Stimulated activated memory B cell treated with anti-CD40 and anti-IgM and Interleukin-4, amounts not matched to agents 10 μg/mL and 1 μg/mL and 100 μg/mL, for 72 hours (primary cell): ENCODE results near the gene PRSS56.
A peak's percentile ranks its signal among the peaks of the same experiment; 100 is the strongest.
"Not testable (repeated sequence)": the region's sequence is repeated elsewhere in the genome, so short reads cannot be mapped to it uniquely, and the experiment has no call there.

Experiments used
- ATAC-seq: fragments of 150-1000 bp; cut with Tn5 transposase; 2 replicates; pipeline ENCODE4 v1.10.0; 2021
- H3K27ac Mint-ChIP-seq: one replicate; pipeline ENCODE4 v1.8.0; 2022; ENCODE audit warnings: mild to moderate bottlenecking, mixed read lengths
- H3K27me3 Mint-ChIP-seq: one replicate; pipeline ENCODE4 v1.8.0; 2022; ENCODE audit warnings: mixed read lengths
- H3K36me3 Mint-ChIP-seq: one replicate; pipeline ENCODE4 v1.8.0; 2022; ENCODE audit warnings: mixed read lengths
- H3K4me1 Mint-ChIP-seq: one replicate; pipeline ENCODE4 v1.8.0; 2022; ENCODE audit warnings: mixed read lengths
- H3K4me3 Mint-ChIP-seq: one replicate; pipeline ENCODE4 v1.8.0; 2022; ENCODE audit warnings: mild to moderate bottlenecking, moderate library complexity, mixed read lengths
- H3K9me3 Mint-ChIP-seq: one replicate; pipeline ENCODE4 v1.8.0; 2022; ENCODE audit warnings: mixed read lengths

The PRSS56 gene

DNA sequence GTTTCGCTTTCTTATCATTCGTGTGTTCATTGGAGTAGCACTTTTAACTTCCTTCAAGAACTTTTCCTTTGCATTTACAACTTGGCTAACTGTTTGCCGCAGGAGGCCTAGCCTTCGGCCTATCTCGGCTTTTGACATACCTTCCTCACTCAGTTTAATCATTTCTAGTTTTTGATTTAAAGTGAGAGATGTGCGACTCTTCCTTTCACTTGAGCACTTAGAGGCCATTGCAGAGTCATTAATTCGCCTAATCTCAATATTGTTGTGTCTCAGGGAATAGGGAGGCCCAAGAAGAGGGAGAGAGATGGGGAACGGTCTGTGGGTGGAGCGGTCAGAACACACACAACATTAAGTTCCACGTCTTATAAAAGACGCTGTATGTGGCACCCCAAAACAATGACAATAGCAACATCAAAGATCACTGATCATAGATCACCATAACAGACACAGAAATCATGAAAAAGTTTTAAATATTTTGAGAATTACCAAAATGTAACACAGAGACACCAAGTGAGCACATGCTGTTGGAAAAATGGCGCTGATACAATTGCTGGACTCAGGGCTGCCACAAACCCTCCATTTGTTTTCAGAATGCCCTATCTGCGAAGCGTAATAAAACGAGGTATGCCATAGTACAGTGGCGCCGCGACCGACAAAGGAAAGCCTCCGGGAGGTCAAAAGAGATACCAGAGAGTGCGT, 29.6 kb downstream of the PRSS56 start:
- Mint-ChIP-seq H3K27me3 (no peaks in the 10 kb centered on the region), H3K4me1 (peaks cover 60% of the 10 kb centered on the region), H3K4me3 (peak overlapping the region; percentile 100), H3K36me3 (peaks cover 27% of the 10 kb centered on the region), H3K27ac (peak overlapping the region; percentile 99), H3K9me3 (no peaks in the 10 kb centered on the region)
- ATAC-seq: no peak

DNA sequence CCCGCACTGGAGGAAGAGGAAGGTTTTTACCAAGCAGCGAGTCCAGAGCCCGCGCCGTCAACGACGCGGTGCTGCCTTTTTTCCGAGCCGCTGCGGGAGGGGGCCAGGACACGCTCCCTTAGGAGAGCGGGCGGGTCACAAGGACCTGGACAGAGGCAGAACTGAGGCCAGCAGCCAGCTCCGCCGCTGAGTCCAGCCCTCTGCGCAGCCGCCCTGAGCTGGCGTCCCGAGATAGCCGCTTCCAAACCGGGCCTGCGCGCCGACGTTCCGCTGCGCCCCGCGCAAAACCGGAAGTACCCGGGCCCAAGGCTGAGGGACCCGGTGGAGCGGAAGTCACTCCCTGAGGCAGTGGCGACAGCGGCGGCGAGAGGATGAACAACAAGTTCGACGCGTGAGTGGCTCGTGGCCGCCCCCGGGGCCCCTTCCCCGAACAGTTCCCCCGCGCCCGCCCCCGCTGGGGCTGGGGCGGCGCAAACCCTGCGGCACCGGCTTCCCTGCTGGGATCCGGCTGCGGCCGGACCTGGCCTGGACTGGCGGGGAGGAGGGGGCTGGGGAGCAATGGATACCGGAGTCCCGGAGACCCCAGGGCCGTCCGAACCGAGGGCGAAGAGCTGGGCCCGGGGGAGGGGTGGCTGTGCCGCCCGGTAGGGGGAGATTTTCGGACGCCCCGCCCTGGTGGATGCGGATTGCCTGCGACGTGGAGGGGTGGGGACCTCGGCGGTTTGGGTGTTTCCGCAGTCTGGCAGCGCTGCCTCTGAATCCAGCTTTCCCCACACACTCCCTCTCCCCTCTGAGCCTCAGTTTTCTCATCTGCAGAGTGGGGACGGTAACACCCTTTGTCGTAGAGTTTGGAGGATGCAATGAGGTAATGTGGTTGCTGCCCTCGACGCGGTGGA, 30.4 kb downstream of the PRSS56 start, which contains the start of the genes EIF4E2 and TIGD1:
TSS of gene EIF4E2 (plus strand) at position 336 of the 896 bp plus-strand sequence. CDS start at position 372, 36 bp downstream.
TSS of gene TIGD1 (minus strand) at position 204 of the 896 bp plus-strand sequence. CDS start 675 bp downstream, outside the sequence.
- Mint-ChIP-seq H3K36me3 (peaks cover 30% of the 10 kb centered on the region), H3K27ac (peak within 1 kb of the TSS; percentile 99), H3K9me3 (no peaks in the 10 kb centered on the region), H3K4me1 (peaks cover 65% of the 10 kb centered on the region), H3K27me3 (no peaks in the 10 kb centered on the region), H3K4me3 (peak within 1 kb of the TSS; percentile 100)
- ATAC-seq: peak; percentile 98

DNA sequence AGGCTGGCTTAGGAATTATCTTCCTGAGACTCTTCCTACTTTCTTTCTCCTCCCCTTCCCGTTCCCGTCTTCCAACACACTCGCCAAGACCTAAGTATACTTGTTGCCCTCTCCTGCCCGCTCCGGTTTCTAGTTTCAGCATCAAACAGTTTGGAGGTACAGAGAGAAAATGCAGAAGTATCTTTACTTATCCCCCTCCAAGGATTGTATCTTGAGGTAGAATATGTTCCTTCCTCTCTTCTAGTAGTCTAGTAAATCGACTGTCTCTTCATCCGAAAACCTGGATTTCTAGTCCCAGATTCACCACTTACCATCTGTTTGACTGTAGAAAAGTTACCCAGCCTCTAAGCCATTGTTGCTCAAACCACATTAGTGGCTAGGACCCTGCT, 31.1 kb downstream of the PRSS56 start:
- Mint-ChIP-seq H3K27ac (peak overlapping the region; percentile 99), H3K36me3 (peaks cover 34% of the 10 kb centered on the region), H3K4me3 (peak overlapping the region; percentile 100), H3K27me3 (no peaks in the 10 kb centered on the region), H3K9me3 (no peaks in the 10 kb centered on the region), H3K4me1 (peaks cover 67% of the 10 kb centered on the region)
- no peak for ATAC-seq

DNA sequence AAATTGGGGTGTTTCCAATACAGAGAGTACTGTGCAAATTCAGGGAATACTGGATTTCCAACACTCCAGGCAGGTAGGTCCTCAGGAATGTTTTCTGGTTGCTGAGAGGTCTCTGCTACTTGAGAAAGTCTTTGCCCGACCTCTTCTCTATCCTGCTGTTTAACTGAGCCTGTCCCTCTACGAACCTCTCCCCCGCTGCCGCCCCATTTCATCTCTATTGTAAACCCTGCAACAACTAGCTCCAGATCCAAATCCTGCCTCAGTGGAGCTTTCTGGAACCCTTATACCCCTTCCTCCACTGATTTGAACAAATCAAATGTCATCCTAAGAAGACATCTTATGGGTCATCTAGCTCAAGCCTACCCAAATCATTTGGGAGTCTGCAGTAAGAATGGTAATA, 31.6 kb downstream of the PRSS56 start:
- no peaks in the 10 kb centered on the region for H3K9me3 Mint-ChIP-seq
- no peaks in the 10 kb centered on the region for H3K27me3 Mint-ChIP-seq
- peak overlapping the region; percentile 100 for H3K4me3 Mint-ChIP-seq
- no peak for ATAC-seq
- H3K4me1 Mint-ChIP-seq: peaks cover 62% of the 10 kb centered on the region
- H3K36me3 Mint-ChIP-seq: peaks cover 34% of the 10 kb centered on the region
- H3K27ac Mint-ChIP-seq: peak overlapping the region; percentile 99

DNA sequence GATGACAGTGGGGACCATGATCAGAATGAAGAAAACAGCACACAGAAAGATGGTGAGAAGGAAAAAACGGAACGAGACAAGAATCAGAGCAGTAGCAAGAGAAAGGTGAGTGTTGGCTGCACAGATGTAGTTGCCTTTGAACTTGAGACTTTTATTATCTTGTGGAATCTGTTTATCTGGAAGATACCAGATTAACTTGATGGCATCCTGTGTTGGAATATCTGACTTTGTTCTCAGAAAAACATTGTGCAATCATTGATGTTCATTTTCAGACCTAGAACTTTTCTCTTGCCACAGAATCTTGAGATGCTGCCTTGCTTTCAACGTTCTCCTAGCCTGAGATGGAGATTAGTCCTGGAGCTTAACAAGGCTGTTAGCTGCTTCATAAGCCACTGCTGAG, 36.2 kb downstream of the PRSS56 start:
- no peak overlapping the region for H3K27ac Mint-ChIP-seq
- no peaks in the 10 kb centered on the region for H3K9me3 Mint-ChIP-seq
- H3K36me3 Mint-ChIP-seq: peaks cover 67% of the 10 kb centered on the region
- no peaks in the 10 kb centered on the region for H3K27me3 Mint-ChIP-seq
- H3K4me3 Mint-ChIP-seq: no peak overlapping the region
- no peak for ATAC-seq
- H3K4me1 Mint-ChIP-seq: peaks cover 37% of the 10 kb centered on the region

DNA sequence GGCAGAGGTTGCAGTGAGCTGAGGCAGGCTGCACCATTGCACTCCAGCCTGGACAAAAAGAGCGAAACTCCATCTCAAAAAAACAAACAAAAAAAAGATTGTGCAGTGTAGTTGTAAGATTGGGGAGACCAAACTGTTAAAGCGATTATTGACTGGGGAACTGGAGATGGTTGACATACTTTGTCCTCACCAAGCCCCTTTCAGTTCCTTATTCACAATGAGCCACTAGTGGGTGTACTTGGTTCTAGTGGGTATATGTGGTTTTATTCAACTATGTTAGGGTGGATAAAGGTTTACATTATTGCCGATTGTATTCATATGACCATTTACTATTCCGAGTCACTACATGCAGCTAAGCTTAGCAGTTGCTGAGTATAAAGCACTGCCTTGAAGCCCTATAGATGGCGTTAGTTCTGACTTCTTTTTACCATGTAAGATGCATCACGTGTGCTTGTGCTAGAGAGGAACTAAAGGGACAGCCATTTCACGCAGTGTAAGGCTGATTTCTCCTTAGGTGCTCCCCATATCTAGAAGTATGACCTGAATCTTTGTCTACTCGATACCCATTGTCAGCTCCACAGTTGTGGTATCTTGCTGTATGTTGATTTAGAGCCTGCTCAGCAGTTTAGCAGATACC, 42.4 kb downstream of the PRSS56 start:
- H3K36me3 Mint-ChIP-seq: peaks cover 77% of the 10 kb centered on the region

DNA sequence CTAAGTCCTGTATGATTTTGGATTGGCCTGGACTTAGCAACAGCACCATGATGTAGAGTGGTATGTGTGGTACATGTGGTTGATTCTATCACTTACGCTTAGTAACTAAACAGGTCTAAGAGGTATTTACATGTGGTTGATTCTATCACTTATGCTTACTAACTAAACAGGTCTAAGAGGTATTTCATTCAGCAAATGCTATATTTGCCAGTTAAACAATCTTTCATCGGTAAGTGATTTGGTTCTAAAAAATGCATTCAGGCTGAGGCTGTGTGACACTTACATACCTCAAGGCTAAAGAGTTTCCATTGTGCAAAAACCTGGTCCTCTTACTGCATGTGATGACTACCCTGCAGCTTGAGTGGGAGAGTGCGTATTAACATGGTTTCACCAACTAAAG, 43.4 kb downstream of the PRSS56 start:
- H3K4me3 Mint-ChIP-seq: no peak overlapping the region
- no peaks in the 10 kb centered on the region for H3K9me3 Mint-ChIP-seq
- peaks cover 81% of the 10 kb centered on the region for H3K36me3 Mint-ChIP-seq
- peak overlapping the region; percentile 64 for H3K27ac Mint-ChIP-seq
- H3K4me1 Mint-ChIP-seq: peaks cover 6% of the 10 kb centered on the region
- no peak for ATAC-seq
- H3K27me3 Mint-ChIP-seq: no peaks in the 10 kb centered on the region

More for the DNA sequence above, 42.4 kb downstream of the PRSS56 start:
- Mint-ChIP-seq H3K27me3 (no peaks in the 10 kb centered on the region), H3K27ac (peak overlapping the region; percentile 64), H3K9me3 (no peaks in the 10 kb centered on the region), H3K4me1 (peaks cover 6% of the 10 kb centered on the region), H3K4me3 (no peak overlapping the region)
- ATAC-seq: peak; percentile 83

DNA sequence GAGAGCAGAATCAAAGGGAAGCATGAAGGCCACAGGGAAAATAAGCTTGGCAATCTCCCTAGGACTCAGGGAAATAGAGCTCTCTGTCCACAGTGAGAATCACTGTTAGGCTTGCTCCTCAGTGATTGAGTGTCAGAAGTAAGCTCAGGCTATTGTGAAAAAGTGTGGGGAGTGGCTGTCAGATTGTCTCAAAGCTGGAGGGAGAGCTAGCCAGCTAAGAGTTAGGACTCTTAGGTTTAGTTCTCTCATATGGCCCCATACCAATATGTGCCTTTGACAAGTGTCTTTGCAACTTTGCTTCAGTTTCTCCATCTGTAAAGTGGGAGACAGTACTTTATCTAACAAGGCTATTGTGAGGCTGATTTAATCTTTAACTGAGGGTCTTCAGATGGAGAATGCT, 47.5 kb downstream of the PRSS56 start:
- H3K36me3 Mint-ChIP-seq: peaks cover 82% of the 10 kb centered on the region
- no peaks in the 10 kb centered on the region for H3K27me3 Mint-ChIP-seq
- no peak for ATAC-seq
- no peaks in the 10 kb centered on the region for H3K4me1 Mint-ChIP-seq
- no peaks in the 10 kb centered on the region for H3K9me3 Mint-ChIP-seq
- H3K4me3 Mint-ChIP-seq: no peak overlapping the region
- no peak overlapping the region for H3K27ac Mint-ChIP-seq

DNA sequence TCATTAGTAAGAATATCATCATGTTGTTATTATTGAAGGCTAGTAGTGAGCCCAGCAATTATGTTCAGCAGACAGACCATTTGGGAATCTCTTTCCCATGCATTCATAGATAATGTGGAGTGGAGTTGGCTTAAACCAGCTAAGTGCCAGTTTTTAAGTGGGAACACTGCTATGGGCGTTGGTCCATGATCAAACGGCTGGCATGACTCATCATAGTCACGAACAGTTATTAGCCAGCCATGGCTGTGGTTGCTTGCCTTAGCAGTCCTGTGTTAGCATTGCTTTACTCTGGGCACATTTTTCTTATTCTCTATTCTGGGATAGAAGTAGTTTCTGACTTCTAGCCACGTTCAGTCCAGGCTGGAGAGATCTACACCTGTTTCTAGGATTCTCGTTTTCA, 48.0 kb downstream of the PRSS56 start:
- no peaks in the 10 kb centered on the region for H3K27me3 Mint-ChIP-seq
- no peaks in the 10 kb centered on the region for H3K4me1 Mint-ChIP-seq
- H3K27ac Mint-ChIP-seq: no peak overlapping the region
- no peak for ATAC-seq
- peaks cover 78% of the 10 kb centered on the region for H3K36me3 Mint-ChIP-seq
- H3K9me3 Mint-ChIP-seq: no peaks in the 10 kb centered on the region
- no peak overlapping the region for H3K4me3 Mint-ChIP-seq

DNA sequence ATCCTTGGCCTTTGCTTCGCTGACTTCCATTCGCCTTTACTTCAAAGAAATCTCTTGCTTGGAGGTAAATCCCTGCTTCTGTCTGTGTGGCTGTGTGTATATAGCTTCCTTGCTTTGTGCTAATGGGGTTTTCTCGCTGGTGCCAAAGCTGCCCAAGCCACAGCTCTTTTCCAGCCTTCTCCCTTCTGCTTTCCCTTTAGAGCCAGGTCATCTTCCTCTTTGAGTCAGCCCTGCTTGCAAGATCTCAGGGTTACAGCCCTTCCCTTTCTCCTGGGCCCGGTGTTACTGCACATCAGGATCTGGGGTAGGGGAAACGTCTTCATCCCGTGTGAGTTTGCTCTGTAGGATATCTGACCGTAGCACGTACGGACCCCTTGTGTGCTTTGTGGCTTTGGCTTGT, 49.4 kb downstream of the PRSS56 start:
- no peak for ATAC-seq
- H3K4me1 Mint-ChIP-seq: no peaks in the 10 kb centered on the region
- H3K36me3 Mint-ChIP-seq: peaks cover 80% of the 10 kb centered on the region
- no peak overlapping the region for H3K27ac Mint-ChIP-seq
- H3K27me3 Mint-ChIP-seq: no peaks in the 10 kb centered on the region
- no peak overlapping the region for H3K4me3 Mint-ChIP-seq
- no peaks in the 10 kb centered on the region for H3K9me3 Mint-ChIP-seq

DNA sequence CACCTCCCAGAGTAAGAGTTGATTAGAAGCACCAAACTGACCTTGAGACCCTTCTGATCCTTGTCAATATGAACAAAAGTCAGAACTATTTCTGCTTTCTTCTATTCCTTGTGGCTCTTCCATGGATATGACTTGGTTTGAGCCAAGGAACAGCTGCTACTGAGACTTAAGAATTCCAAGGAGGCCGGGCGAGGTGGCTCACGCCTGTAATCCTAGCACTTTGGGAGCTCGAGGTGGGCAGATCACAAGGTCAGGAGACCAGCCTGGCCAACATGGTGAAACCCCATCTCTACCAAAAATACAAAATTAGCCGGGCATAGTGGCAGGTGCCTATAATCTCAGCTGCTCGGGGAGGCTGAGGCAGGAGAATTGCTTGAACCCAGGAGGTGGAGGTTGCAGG, 50.3 kb downstream of the PRSS56 start:
- not testable (repeated sequence) for H3K27me3 Mint-ChIP-seq, H3K4me3 Mint-ChIP-seq, ATAC-seq, H3K4me1 Mint-ChIP-seq, H3K9me3 Mint-ChIP-seq, H3K27ac Mint-ChIP-seq
- H3K36me3 Mint-ChIP-seq: peaks cover 80% of the 10 kb centered on the region

DNA sequence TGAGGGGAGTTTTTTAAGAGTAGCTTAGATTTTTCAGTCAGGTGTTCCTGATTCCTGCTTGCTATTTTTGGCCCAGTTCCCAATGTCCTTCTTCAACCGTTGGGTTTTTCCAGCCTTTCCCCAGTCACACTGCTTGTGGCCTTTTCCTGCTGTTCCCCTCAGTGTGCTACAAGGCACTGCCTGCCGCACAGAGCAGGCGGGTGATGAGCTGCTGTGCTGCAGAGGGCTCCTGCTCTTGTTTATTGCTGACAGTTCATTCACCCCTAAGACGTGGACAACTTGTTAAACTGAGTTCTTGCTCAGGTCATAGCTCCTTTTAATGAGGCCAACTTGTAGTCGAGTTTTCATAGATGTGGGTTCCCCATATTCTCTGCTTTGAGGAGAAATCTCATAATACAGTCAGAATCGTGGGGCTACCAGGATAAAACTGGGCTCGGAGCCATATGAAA, 50.9 kb downstream of the PRSS56 start:
- peaks cover 80% of the 10 kb centered on the region for H3K36me3 Mint-ChIP-seq
- H3K27me3 Mint-ChIP-seq: no peaks in the 10 kb centered on the region
- no peaks in the 10 kb centered on the region for H3K9me3 Mint-ChIP-seq
- no peaks in the 10 kb centered on the region for H3K4me1 Mint-ChIP-seq
- no peak for ATAC-seq
- H3K27ac Mint-ChIP-seq: no peak overlapping the region
- H3K4me3 Mint-ChIP-seq: no peak overlapping the region

DNA sequence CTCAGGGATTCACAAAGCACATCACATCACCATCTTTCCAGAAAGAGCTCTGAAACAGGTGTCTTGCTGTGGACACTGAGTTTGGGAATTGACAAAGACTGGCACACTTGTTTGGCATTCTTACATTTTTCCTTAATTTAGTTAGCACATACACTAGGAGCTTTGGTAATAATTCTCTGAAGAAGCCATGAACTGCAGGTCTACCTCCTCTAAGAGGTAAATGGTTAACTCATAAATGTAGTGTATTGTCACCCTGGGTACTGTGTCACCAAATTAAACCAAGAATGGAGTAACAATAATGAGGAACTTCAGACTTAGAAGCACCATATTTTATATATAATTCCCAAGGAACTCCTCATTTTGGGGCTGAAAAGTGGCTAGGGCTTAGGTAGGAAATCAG, 52.9 kb downstream of the PRSS56 start:
- Mint-ChIP-seq H3K36me3 (peaks cover 76% of the 10 kb centered on the region), H3K4me3 (no peak overlapping the region), H3K9me3 (no peaks in the 10 kb centered on the region), H3K27ac (no peak overlapping the region), H3K27me3 (no peaks in the 10 kb centered on the region), H3K4me1 (no peaks in the 10 kb centered on the region)
- ATAC-seq: no peak

DNA sequence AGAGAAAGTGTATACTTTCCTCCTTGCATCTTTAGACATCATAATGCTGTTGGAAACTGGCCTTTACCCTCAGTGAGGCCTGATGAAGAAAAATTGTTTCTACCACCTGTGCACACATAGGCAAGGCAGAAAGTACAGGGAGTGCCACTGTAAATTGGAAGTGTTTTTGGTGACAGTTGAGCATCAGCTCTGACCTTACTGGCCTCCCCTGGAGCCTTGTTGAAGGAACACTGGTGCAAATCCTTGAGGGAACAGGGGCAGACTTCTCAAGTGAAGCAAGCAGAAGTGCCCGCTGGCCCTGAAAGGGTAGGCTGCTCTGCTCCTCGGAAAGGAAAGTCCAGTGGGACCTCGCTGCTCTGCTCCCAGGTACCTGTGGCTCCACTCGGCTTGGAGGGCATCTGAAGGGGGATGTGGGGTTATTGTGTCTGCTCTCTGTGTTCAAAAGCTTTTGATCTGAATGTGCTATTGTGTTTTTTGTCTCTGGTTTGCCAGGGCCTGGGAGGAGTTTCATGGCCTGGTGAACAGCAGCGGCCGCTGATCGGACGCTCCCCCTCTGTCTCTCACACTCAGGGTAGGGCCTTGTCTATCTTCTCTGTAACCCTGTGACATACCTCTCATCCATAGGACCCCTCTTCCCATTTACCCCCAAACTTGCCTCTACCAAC, 53.7 kb downstream of the PRSS56 start:
- Mint-ChIP-seq H3K4me1 (no peaks in the 10 kb centered on the region), H3K36me3 (peaks cover 70% of the 10 kb centered on the region), H3K27ac (no peak overlapping the region), H3K9me3 (no peaks in the 10 kb centered on the region), H3K27me3 (no peaks in the 10 kb centered on the region), H3K4me3 (no peak overlapping the region)
- ATAC-seq: no peak
